ENCODE results near the gene JMJD1C. TPM values are rescaled to one million over a fixed set of nuclear protein-coding genes. Genes with fewer than 3 reads are reported as not detected.
A peak's percentile ranks its signal among the peaks of the same experiment; 100 is the strongest.

JMJD1C gene
- total RNA-seq, 1 experiment from 2014 or later = 180 TPM

DNA sequence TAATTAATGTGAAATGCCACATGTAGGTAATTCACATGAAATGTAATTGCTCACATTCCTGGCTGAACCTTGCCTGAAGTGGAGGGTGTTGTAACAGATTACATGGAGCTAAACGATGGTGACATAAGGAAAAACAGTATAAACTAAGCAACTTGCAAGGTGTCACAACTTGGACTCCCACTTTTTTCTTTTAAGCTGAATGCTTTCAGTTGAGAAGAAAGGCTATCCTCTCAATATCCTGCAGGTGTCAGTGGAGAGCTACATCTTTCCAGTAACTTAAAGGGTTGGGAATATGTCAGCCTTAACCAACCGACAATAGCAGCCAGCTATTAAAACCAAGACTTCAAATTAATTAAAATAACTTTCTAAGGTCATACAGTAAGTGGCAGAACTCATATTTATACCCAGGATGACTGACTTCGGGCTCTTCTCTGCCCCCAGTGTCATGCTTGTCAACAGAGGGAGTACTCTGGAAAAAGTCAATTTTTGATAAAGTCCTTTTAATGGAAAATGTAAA, 299.0 kb downstream of the JMJD1C start:
- ChIA-PET CTCF (interaction anchor here (0.5 to 2.4 kb wide), 31 partner anchors 8 to 720 kb away, joined by 3 to 54 read pairs (median 4); partner anchors contain the start of gene NRBF2), POLR2A (interaction anchor here (0.6 to 1.0 kb wide), 2 partner anchors 29 to 464 kb away, joined by 3 to 4 read pairs; no protein-coding TSS in a partner anchor)
- Mint-ChIP-seq H3K27ac (no peak overlapping the region), H3K9me3 (no peaks in the 10 kb centered on the region), H3K4me3 (no peak overlapping the region), H3K36me3 (peaks cover 51% of the 10 kb centered on the region), H3K27me3 (ENCODE audit: low read depth) (no peaks in the 10 kb centered on the region), H3K4me1 (no peaks in the 10 kb centered on the region)
- 0 out of 2 replicates have a peak, but pooled peaks have one; percentile 43 for TF ChIP-seq EMX1 (CRISPR knock-in tag; IDR thresholded peaks at IDR 0.05)
- no peak for TF ChIP-seq ESRRA (CRISPR knock-in tag; IDR thresholded peaks at IDR 0.05; ENCODE audit: borderline replicate concordance)
- no peak for TF ChIP-seq SMAD3 (CRISPR knock-in tag; IDR thresholded peaks at IDR 0.05; ENCODE audit: borderline replicate concordance)
- TF ChIP-seq, protein P1, sequence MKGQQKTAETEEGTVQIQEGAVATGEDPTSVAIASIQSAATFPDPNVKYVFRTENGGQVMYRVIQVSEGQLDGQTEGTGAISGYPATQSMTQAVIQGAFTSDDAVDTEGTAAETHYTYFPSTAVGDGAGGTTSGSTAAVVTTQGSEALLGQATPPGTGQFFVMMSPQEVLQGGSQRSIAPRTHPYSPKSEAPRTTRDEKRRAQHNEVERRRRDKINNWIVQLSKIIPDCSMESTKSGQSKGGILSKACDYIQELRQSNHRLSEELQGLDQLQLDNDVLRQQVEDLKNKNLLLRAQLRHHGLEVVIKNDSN (CRISPR knock-in tag; IDR thresholded peaks at IDR 0.05) = no peak
- TF ChIP-seq, protein P2, sequence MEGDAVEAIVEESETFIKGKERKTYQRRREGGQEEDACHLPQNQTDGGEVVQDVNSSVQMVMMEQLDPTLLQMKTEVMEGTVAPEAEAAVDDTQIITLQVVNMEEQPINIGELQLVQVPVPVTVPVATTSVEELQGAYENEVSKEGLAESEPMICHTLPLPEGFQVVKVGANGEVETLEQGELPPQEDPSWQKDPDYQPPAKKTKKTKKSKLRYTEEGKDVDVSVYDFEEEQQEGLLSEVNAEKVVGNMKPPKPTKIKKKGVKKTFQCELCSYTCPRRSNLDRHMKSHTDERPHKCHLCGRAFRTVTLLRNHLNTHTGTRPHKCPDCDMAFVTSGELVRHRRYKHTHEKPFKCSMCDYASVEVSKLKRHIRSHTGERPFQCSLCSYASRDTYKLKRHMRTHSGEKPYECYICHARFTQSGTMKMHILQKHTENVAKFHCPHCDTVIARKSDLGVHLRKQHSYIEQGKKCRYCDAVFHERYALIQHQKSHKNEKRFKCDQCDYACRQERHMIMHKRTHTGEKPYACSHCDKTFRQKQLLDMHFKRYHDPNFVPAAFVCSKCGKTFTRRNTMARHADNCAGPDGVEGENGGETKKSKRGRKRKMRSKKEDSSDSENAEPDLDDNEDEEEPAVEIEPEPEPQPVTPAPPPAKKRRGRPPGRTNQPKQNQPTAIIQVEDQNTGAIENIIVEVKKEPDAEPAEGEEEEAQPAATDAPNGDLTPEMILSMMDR (IDR thresholded peaks at IDR 0.05) = peak; percentile 38
- TF ChIP-seq, protein P3, sequence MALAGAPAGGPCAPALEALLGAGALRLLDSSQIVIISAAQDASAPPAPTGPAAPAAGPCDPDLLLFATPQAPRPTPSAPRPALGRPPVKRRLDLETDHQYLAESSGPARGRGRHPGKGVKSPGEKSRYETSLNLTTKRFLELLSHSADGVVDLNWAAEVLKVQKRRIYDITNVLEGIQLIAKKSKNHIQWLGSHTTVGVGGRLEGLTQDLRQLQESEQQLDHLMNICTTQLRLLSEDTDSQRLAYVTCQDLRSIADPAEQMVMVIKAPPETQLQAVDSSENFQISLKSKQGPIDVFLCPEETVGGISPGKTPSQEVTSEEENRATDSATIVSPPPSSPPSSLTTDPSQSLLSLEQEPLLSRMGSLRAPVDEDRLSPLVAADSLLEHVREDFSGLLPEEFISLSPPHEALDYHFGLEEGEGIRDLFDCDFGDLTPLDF (CRISPR knock-in tag; IDR thresholded peaks at IDR 0.05) = no peak
- ATAC-seq = peak; percentile 70
- no peak for DNase-seq (ENCODE audit: low spot score)

DNA sequence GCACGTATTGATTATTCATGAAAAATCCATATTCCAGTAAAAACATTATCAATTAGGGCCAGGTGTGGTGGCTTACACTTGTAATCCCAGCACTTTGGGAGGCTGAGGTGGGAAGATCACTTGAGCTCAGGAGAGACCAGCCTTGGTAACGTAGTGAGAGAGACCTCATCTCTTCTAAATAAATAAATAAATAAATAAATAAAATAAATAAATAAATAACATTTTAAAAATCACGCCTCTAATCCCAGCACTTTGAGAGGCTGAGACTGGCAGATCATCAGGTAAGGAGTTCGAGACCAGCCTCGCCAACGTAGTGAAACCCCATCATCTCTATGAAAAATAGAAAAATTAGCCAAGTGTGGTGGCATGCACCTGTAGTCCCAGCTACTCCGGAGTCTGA, 300.5 kb downstream of the JMJD1C start:
- no peak for TF ChIP-seq FOXK1 (CRISPR knock-in tag; IDR thresholded peaks at IDR 0.05)
- TF ChIP-seq, protein P4, sequence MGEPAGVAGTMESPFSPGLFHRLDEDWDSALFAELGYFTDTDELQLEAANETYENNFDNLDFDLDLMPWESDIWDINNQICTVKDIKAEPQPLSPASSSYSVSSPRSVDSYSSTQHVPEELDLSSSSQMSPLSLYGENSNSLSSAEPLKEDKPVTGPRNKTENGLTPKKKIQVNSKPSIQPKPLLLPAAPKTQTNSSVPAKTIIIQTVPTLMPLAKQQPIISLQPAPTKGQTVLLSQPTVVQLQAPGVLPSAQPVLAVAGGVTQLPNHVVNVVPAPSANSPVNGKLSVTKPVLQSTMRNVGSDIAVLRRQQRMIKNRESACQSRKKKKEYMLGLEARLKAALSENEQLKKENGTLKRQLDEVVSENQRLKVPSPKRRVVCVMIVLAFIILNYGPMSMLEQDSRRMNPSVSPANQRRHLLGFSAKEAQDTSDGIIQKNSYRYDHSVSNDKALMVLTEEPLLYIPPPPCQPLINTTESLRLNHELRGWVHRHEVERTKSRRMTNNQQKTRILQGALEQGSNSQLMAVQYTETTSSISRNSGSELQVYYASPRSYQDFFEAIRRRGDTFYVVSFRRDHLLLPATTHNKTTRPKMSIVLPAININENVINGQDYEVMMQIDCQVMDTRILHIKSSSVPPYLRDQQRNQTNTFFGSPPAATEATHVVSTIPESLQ (CRISPR knock-in tag; IDR thresholded peaks at IDR 0.05) = no peak
- TF ChIP-seq NFATC4 (CRISPR knock-in tag; IDR thresholded peaks at IDR 0.05) = no peak
- no peak for TF ChIP-seq TEAD1 (CRISPR knock-in tag; IDR thresholded peaks at IDR 0.05)
- no peak for TF ChIP-seq TP53 (CRISPR knock-in tag; IDR thresholded peaks at IDR 0.05)
- no peak for TF ChIP-seq SMAD4 (CRISPR knock-in tag; IDR thresholded peaks at IDR 0.05)
- TF ChIP-seq, protein P5, sequence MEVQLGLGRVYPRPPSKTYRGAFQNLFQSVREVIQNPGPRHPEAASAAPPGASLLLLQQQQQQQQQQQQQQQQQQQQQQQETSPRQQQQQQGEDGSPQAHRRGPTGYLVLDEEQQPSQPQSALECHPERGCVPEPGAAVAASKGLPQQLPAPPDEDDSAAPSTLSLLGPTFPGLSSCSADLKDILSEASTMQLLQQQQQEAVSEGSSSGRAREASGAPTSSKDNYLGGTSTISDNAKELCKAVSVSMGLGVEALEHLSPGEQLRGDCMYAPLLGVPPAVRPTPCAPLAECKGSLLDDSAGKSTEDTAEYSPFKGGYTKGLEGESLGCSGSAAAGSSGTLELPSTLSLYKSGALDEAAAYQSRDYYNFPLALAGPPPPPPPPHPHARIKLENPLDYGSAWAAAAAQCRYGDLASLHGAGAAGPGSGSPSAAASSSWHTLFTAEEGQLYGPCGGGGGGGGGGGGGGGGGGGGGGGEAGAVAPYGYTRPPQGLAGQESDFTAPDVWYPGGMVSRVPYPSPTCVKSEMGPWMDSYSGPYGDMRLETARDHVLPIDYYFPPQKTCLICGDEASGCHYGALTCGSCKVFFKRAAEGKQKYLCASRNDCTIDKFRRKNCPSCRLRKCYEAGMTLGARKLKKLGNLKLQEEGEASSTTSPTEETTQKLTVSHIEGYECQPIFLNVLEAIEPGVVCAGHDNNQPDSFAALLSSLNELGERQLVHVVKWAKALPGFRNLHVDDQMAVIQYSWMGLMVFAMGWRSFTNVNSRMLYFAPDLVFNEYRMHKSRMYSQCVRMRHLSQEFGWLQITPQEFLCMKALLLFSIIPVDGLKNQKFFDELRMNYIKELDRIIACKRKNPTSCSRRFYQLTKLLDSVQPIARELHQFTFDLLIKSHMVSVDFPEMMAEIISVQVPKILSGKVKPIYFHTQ (CRISPR knock-in tag; IDR thresholded peaks at IDR 0.05) = no peak
- TF ChIP-seq, protein P6, sequence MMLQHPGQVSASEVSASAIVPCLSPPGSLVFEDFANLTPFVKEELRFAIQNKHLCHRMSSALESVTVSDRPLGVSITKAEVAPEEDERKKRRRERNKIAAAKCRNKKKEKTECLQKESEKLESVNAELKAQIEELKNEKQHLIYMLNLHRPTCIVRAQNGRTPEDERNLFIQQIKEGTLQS (CRISPR knock-in tag; conservative IDR thresholded peaks at IDR 0.05) = no peak
- no peak for TF ChIP-seq ZBTB21 (CRISPR knock-in tag; IDR thresholded peaks at IDR 0.05; ENCODE audit: borderline replicate concordance)
- Mint-ChIP-seq H3K4me3 (no peak overlapping the region), H3K4me1 (no peaks in the 10 kb centered on the region), H3K27me3 (ENCODE audit: low read depth) (no peaks in the 10 kb centered on the region), H3K27ac (no peak overlapping the region), H3K9me3 (no peaks in the 10 kb centered on the region), H3K36me3 (peaks cover 37% of the 10 kb centered on the region)
- CTCF ChIA-PET = interaction anchor here (1.1 kb wide), 1 partner anchor 555 kb away, joined by 4 read pairs; no protein-coding TSS in a partner anchor
- POLR2A ChIA-PET = no interaction called here
- no peak for DNase-seq (ENCODE audit: low spot score)
- ATAC-seq = no peak
